ENCODE results near the gene KRTAP12-4.
"Not testable (repeated sequence)": the region's sequence is repeated elsewhere in the genome, so short reads cannot be mapped to it uniquely, and the experiment has no call there.

Gene KRTAP12-4

GRCh38 chr21:44686843-44687561 lies 32.5 kb upstream of the KRTAP12-4 start:
- DNase-seq (ENCODE audit: low read depth, low spot score), result no peak

- no peak for DNase-seq (ENCODE audit: low read depth, low spot score)
Measured at GRCh38 chr21:44686000-44686781, 31.7 kb upstream of the KRTAP12-4 start.

GRCh38 chr21:44685050-44685449 lies 30.6 kb upstream of the KRTAP12-4 start:
- not testable (repeated sequence) for DNase-seq (ENCODE audit: low read depth, low spot score)

GRCh38 chr21:44684483-44684882 lies 30.0 kb upstream of the KRTAP12-4 start:
- DNase-seq (ENCODE audit: low read depth, low spot score), result no peak

- no peak for DNase-seq (ENCODE audit: low read depth, low spot score)
Measured at GRCh38 chr21:44684077-44684476, 29.6 kb upstream of the KRTAP12-4 start.

- no peak for DNase-seq (ENCODE audit: low read depth, low spot score)
Measured at GRCh38 chr21:44682580-44683151, 28.2 kb upstream of the KRTAP12-4 start.

GRCh38 chr21:44681861-44682579 lies 27.6 kb upstream of the KRTAP12-4 start, which contains the start of gene KRTAP12-1:
TSS of gene KRTAP12-1 (minus strand) at chr21:44682163. CDS start at chr21:44682123, 40 bp downstream.
- no peak for DNase-seq (ENCODE audit: low read depth, low spot score)

GRCh38 chr21:44681152-44681551 lies 26.7 kb upstream of the KRTAP12-4 start:
- no peak for DNase-seq (ENCODE audit: low read depth, low spot score)

GRCh38 chr21:44677881-44678280 lies 23.4 kb upstream of the KRTAP12-4 start:
- no peak for DNase-seq (ENCODE audit: low read depth, low spot score)

GRCh38 chr21:44671911-44672310 lies 17.5 kb upstream of the KRTAP12-4 start:
- DNase-seq (ENCODE audit: low read depth, low spot score), result no peak

GRCh38 chr21:44670642-44671432 lies 16.4 kb upstream of the KRTAP12-4 start:
- DNase-seq (ENCODE audit: low read depth, low spot score), result no peak

- no peak for DNase-seq (ENCODE audit: low read depth, low spot score)
Measured at GRCh38 chr21:44667612-44668011, 13.2 kb upstream of the KRTAP12-4 start.

- DNase-seq (ENCODE audit: low read depth, low spot score), result no peak
Measured at GRCh38 chr21:44666401-44667320, 12.2 kb upstream of the KRTAP12-4 start, which contains the start of gene KRTAP12-2. TSS of gene KRTAP12-2 (minus strand) at chr21:44666927. CDS start at chr21:44666886, 41 bp downstream.

GRCh38 chr21:44664691-44665090 lies 10.2 kb upstream of the KRTAP12-4 start:
- DNase-seq (ENCODE audit: low read depth, low spot score), result no peak

- not testable (repeated sequence) for DNase-seq (ENCODE audit: low read depth, low spot score)
Measured at GRCh38 chr21:44661567-44661966, 7.1 kb upstream of the KRTAP12-4 start.

GRCh38 chr21:44658913-44659595 lies 4.6 kb upstream of the KRTAP12-4 start:
- DNase-seq (ENCODE audit: low read depth, low spot score), result no peak

- no peak for DNase-seq (ENCODE audit: low read depth, low spot score)
Measured at GRCh38 chr21:44658541-44658910, 4.1 kb upstream of the KRTAP12-4 start.

- DNase-seq (ENCODE audit: low read depth, low spot score), result no peak
Measured at GRCh38 chr21:44657635-44658540, 3.4 kb upstream of the KRTAP12-4 start, which contains the start of gene KRTAP12-3. TSS of gene KRTAP12-3 (plus strand) at chr21:44657932. CDS start at chr21:44657980, 48 bp downstream.
